WERI-Rb-1 (cell line): ENCODE measurements around the gene ATRN.
"Not testable (repeated sequence)": the region's sequence is repeated elsewhere in the genome, so short reads cannot be mapped to it uniquely, and the experiment has no call there.

Experiments
- DNase-seq: peaks from one replicate; pipeline ENCODE4 v3.0.0-alpha.2; 2020
- H3K27ac ChIP-seq: fragments of 250-450 bp; sonication (Bioruptor Pico); 2 replicates; pipeline ENCODE4 v1.5.1; 2020; ENCODE audit warnings: mild to moderate bottlenecking, moderate library complexity
- H3K27me3 ChIP-seq: fragments of 250-450 bp; sonication (Bioruptor Pico); 2 replicates; pipeline ENCODE4 v1.5.1; 2021; ENCODE audit warnings: mild to moderate bottlenecking, low read depth, moderate library complexity; ENCODE audit not compliant: insufficient read depth, severe bottlenecking
- H3K36me3 ChIP-seq: fragments of 250-450 bp; sonication (Bioruptor Pico); 2 replicates; pipeline ENCODE4 v1.5.1; 2020; ENCODE audit warnings: mild to moderate bottlenecking, moderate library complexity
- H3K4me3 ChIP-seq: 2 replicates; pipeline ENCODE4 v1.5.1; 2011; ENCODE audit warnings: low read depth, mild to moderate bottlenecking, control low read depth, low read length
- H3K9me3 ChIP-seq: fragments of 250-450 bp; sonication (Bioruptor Pico); 2 replicates; pipeline ENCODE4 v1.5.1; 2021; ENCODE audit warnings: mild to moderate bottlenecking, moderate library complexity; ENCODE audit not compliant: severe bottlenecking
- CTCF ChIP-seq: IDR thresholded peaks from 2 replicates; pipeline ENCODE4 v1.5.1; 2011; ENCODE audit warnings: low read depth, mild to moderate bottlenecking, control low read depth, inconsistent platforms, low read length

The ATRN gene

GRCh38 chr20:3492669-3493068 is 21.9 kb downstream of the ATRN start:
- H3K9me3 ChIP-seq = no peaks in the 10 kb centered on the region
- H3K27ac ChIP-seq = no peak overlapping the region
- no peak for TF ChIP-seq CTCF
- no peak overlapping the region for H3K4me3 ChIP-seq
- H3K36me3 ChIP-seq = no peaks in the 10 kb centered on the region
- DNase-seq = no peak
- H3K27me3 ChIP-seq = no peaks in the 10 kb centered on the region

GRCh38 chr20:3494218-3494617 is 23.4 kb downstream of the ATRN start:
- TF ChIP-seq CTCF = no peak
- H3K4me3 ChIP-seq = no peak overlapping the region
- no peak for DNase-seq
- H3K27ac ChIP-seq = no peak overlapping the region
- no peaks in the 10 kb centered on the region for H3K36me3 ChIP-seq
- no peaks in the 10 kb centered on the region for H3K27me3 ChIP-seq
- H3K9me3 ChIP-seq = no peaks in the 10 kb centered on the region

DNA sequence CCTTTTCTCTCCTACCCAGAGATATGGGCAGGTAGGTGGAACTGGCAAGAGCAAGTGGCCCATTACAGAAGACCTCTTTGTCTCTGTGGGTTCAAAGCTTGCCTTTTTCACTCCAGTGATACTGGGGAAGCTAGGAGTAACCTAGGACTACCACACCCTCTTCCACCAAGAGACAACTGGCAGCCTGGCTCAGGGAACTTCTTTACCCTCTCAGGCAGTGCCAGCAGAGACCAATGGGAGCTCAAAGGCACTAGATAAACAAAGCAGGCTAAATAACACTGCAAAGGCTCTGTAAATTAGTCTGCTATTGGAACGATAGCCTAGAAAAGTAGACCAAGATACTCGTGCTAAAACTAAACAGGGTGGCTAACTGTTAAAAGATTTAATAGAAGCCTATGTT is 32.1 kb downstream of the ATRN start:
- no peak for TF ChIP-seq CTCF
- H3K9me3 ChIP-seq = no peaks in the 10 kb centered on the region
- no peak overlapping the region for H3K27ac ChIP-seq
- H3K4me3 ChIP-seq = no peak overlapping the region
- DNase-seq = no peak
- H3K36me3 ChIP-seq = no peaks in the 10 kb centered on the region
- no peaks in the 10 kb centered on the region for H3K27me3 ChIP-seq

- H3K27ac ChIP-seq = no peak overlapping the region
- DNase-seq = no peak
- TF ChIP-seq CTCF = no peak
Observed at GRCh38 chr20:3505148-3505547, 34.3 kb downstream of the ATRN start.

GRCh38 chr20:3509064-3509463 is 38.2 kb downstream of the ATRN start:
- H3K27me3 ChIP-seq = no peaks in the 10 kb centered on the region
- no peak for DNase-seq
- no peak for TF ChIP-seq CTCF
- no peaks in the 10 kb centered on the region for H3K36me3 ChIP-seq
- H3K9me3 ChIP-seq = no peaks in the 10 kb centered on the region
- no peak overlapping the region for H3K4me3 ChIP-seq
- no peak overlapping the region for H3K27ac ChIP-seq

More at GRCh38 chr20:3505148-3505547, 34.3 kb downstream of the ATRN start:
- H3K27me3 ChIP-seq = no peaks in the 10 kb centered on the region
- no peaks in the 10 kb centered on the region for H3K9me3 ChIP-seq
- no peaks in the 10 kb centered on the region for H3K36me3 ChIP-seq
- H3K4me3 ChIP-seq = no peak overlapping the region

DNA sequence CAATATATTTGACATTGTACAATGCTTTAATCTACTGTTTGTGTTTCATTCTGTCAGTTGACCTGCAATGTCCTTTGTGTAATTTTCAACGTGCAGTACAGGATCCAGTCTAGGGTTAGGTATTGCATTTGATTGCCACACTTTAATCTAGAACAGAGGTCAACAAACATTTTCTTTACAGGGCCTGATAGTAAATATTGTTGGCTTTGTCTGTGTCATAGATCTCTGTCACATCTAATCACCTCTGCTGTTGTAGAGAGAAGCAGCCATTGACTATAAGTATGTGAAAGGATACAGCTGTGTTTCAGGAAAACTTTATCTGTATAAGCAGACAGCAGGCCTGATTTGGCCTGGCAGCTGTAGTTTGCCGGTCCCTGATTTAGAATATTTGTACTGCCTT is 39.3 kb downstream of the ATRN start:
- Histone ChIP-seq H3K27ac (no peak overlapping the region), H3K4me3 (no peak overlapping the region), H3K36me3 (no peaks in the 10 kb centered on the region), H3K27me3 (no peaks in the 10 kb centered on the region), H3K9me3 (no peaks in the 10 kb centered on the region)
- TF ChIP-seq CTCF = no peak
- DNase-seq = no peak

- H3K27me3 ChIP-seq, DNase-seq, H3K9me3 ChIP-seq, H3K27ac ChIP-seq, H3K36me3 ChIP-seq, H3K4me3 ChIP-seq: not testable (repeated sequence)
Observed at GRCh38 chr20:3512239-3512638, 41.4 kb downstream of the ATRN start.
